Loucy (cell line): ENCODE results near the gene TIMP2.

Source experiments
- H2AFZ ChIP-seq: fragments of 200-600 bp; sonication (generic); 2 replicates; pipeline ENCODE4 v1.6.0; 2016; ENCODE audit warnings: antibody characterized with exemption, mild to moderate bottlenecking, low read length, moderate library complexity
- H3F3A ChIP-seq: fragments of 200-600 bp; 2 replicates; pipeline ENCODE4 v1.6.0; 2016; ENCODE audit warnings: antibody characterized with exemption, low read depth, mild to moderate bottlenecking
- H3K27me3 ChIP-seq: fragments of 200-600 bp; sonication (generic); 2 replicates; pipeline ENCODE4 v1.6.1; 2014; ENCODE audit warnings: low read length, mild to moderate bottlenecking; ENCODE audit not compliant: insufficient read depth, poor library complexity, severe bottlenecking
- H3K36me3 ChIP-seq: fragments of 200-600 bp; sonication (generic); 2 replicates; pipeline ENCODE4 v1.6.1; 2016; ENCODE audit warnings: low read length; ENCODE audit not compliant: insufficient read depth
- H3K4me1 ChIP-seq: fragments of 200-600 bp; sonication (generic); 2 replicates; pipeline ENCODE4 v1.5.1; 2014; ENCODE audit warnings: low read length, mild to moderate bottlenecking; ENCODE audit not compliant: insufficient read depth, poor library complexity, severe bottlenecking
- H3K4me2 ChIP-seq: fragments of 200-600 bp; sonication (generic); 2 replicates; pipeline ENCODE4 v1.6.0; 2014; ENCODE audit warnings: antibody characterized with exemption, low read length, low read depth, mild to moderate bottlenecking; ENCODE audit not compliant: poor library complexity, severe bottlenecking
- H3K4me3 ChIP-seq: fragments of 200-600 bp; sonication (generic); 2 replicates; pipeline ENCODE4 v1.5.1; 2014; ENCODE audit warnings: low read length, mild to moderate bottlenecking, mixed read lengths; ENCODE audit not compliant: poor library complexity, severe bottlenecking
- H3K79me2 ChIP-seq: fragments of 200-600 bp; sonication (generic); 2 replicates; pipeline ENCODE4 v1.6.1; 2014; ENCODE audit warnings: low read length; ENCODE audit not compliant: insufficient read depth
- H3K9ac ChIP-seq: fragments of 200-600 bp; sonication (generic); 2 replicates; pipeline ENCODE4 v1.6.0; 2014; ENCODE audit warnings: mild to moderate bottlenecking, low read depth, low read length, moderate library complexity; ENCODE audit not compliant: poor library complexity, severe bottlenecking
- H3K9me2 ChIP-seq: fragments of 200-600 bp; sonication (generic); replicated peaks from 2 replicates; pipeline ENCODE4 v1.6.1; 2016; ENCODE audit warnings: low read depth, low read length, mixed read lengths
- H3K9me3 ChIP-seq: fragments of 200-600 bp; sonication (generic); 2 replicates; pipeline ENCODE4 v1.6.1; 2014; ENCODE audit warnings: mild to moderate bottlenecking, antibody characterized with exemption, low read length, low read depth; ENCODE audit not compliant: insufficient read depth
- H4K20me1 ChIP-seq: fragments of 200-600 bp; sonication (generic); 2 replicates; pipeline ENCODE4 v1.6.0; 2014; ENCODE audit warnings: antibody characterized with exemption, low read length, mild to moderate bottlenecking; ENCODE audit not compliant: insufficient read depth, poor library complexity, severe bottlenecking
- CTCF ChIP-seq: fragments of 200-600 bp; sonication (generic); conservative IDR thresholded peaks from 2 replicates; pipeline ENCODE4 v1.5.1; 2014; ENCODE audit warnings: mild to moderate bottlenecking, antibody characterized with exemption, low read length
- EZH2phosphoT487 ChIP-seq: fragments of 200-600 bp; IDR thresholded peaks from 2 replicates; pipeline ENCODE4 v1.6.1; 2018; ENCODE audit warnings: antibody characterized with exemption, mild to moderate bottlenecking, moderate library complexity, borderline replicate concordance

The TIMP2 gene

DNA sequence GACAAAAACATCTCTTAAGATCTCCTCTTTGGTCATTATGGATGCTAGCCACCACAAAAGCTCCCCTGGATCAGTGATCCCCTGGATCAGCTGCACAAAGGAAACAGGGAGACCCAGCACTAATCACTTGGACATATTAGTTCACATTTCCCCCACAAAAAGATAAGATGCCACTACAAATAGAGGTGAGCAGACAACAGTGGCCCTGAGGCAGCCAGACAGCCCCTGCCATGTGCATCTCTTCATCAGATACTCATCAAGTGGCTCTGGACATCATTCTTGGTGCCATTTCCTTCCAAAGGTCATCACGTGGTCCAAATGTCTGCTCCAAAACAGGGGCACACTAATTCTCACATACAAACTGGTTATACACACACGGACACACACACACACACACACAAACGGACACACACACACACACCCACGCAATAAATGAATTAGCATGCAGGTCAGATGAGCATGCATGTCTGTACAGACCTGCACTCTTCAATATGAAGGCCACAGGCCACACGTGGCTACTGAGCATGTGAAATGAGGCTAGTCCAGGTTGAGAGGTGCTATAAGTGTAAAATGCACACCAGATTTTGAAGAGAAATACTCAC, 88.7 kb downstream of the TIMP2 start:
- Histone ChIP-seq H3K4me1 (peaks cover 28% of the 10 kb centered on the region), H3K9me3 (no peaks in the 10 kb centered on the region), H3K27me3 (no peaks in the 10 kb centered on the region), H2AFZ (no peak overlapping the region), H3K4me3 (no peak overlapping the region), H3K4me2 (no peak overlapping the region), H3K9ac (no peak overlapping the region), H4K20me1 (peaks cover 30% of the 10 kb centered on the region), H3K36me3 (peaks cover 61% of the 10 kb centered on the region; the same call in 1 of the 2 replicates), H3K79me2 (peaks cover 59% of the 10 kb centered on the region), H3F3A (no peaks in the 10 kb centered on the region), H3K9me2 (no peaks in the 10 kb centered on the region)
- TF ChIP-seq CTCF (no peak), EZH2phosphoT487 (no peak)

GRCh38 chr17:78834571-78834970, 90.6 kb downstream of the TIMP2 start:
- Histone ChIP-seq H3K27me3 (no peaks in the 10 kb centered on the region), H2AFZ (no peak overlapping the region)
- TF ChIP-seq EZH2phosphoT487, result no peak
- TF ChIP-seq CTCF, result no peak

GRCh38 chr17:78832541-78832810, 92.7 kb downstream of the TIMP2 start:
- TF ChIP-seq EZH2phosphoT487 (no peak), CTCF (no peak)
- H3K79me2 ChIP-seq, result peaks cover 42% of the 10 kb centered on the region
- peaks cover 8% of the 10 kb centered on the region for H4K20me1 ChIP-seq
- peaks cover 4% of the 10 kb centered on the region for H3K4me1 ChIP-seq
- no peak overlapping the region for H3K4me2 ChIP-seq
- H3K27me3 ChIP-seq, result no peaks in the 10 kb centered on the region
- H3K9ac ChIP-seq, result no peak overlapping the region
- no peak overlapping the region for H2AFZ ChIP-seq
- no peak overlapping the region for H3K4me3 ChIP-seq
- H3F3A ChIP-seq, result no peaks in the 10 kb centered on the region
- no peaks in the 10 kb centered on the region for H3K9me3 ChIP-seq
- peaks cover 94% of the 10 kb centered on the region; the same call in 1 of the 2 replicates for H3K36me3 ChIP-seq
- H3K9me2 ChIP-seq, result no peaks in the 10 kb centered on the region

More at GRCh38 chr17:78834571-78834970, 90.6 kb downstream of the TIMP2 start:
- H3K9me3 ChIP-seq, result no peaks in the 10 kb centered on the region
- H3K4me3 ChIP-seq, result no peak overlapping the region
- H3K79me2 ChIP-seq, result peaks cover 55% of the 10 kb centered on the region
- H3K9me2 ChIP-seq, result no peaks in the 10 kb centered on the region
- H3F3A ChIP-seq, result no peaks in the 10 kb centered on the region
- H3K4me1 ChIP-seq, result peaks cover 22% of the 10 kb centered on the region
- peaks cover 77% of the 10 kb centered on the region; the same call in 1 of the 2 replicates for H3K36me3 ChIP-seq
- H3K9ac ChIP-seq, result no peak overlapping the region
- H3K4me2 ChIP-seq, result no peak overlapping the region
- peaks cover 22% of the 10 kb centered on the region for H4K20me1 ChIP-seq
